Neural crest cell (in vitro differentiated cells): ENCODE results near the gene MSL1. TPM values are rescaled to one million over a fixed set of nuclear protein-coding genes. Genes with fewer than 3 reads are reported as not detected.

Experiments
- DNase-seq: peaks from one replicate; pipeline ENCODE4 v3.0.0; 2021; ENCODE audit warnings: low read depth, mixed read lengths, low spot score
- H3K27ac Mint-ChIP-seq: one replicate; pipeline ENCODE4 v1.8.0; 2021; ENCODE audit warnings: mild to moderate bottlenecking, mixed read lengths; ENCODE audit not compliant: unreplicated experiment
- H3K27me3 Mint-ChIP-seq: 2 replicates; pipeline ENCODE4 v1.8.0; 2021; ENCODE audit warnings: low read depth, mild to moderate bottlenecking, mixed read lengths
- H3K36me3 Mint-ChIP-seq: 2 replicates; pipeline ENCODE4 v1.8.0; 2021; ENCODE audit warnings: low read depth, mild to moderate bottlenecking, mixed read lengths
- H3K4me1 Mint-ChIP-seq: 2 replicates; pipeline ENCODE4 v1.8.0; 2021; ENCODE audit warnings: mixed read lengths
- H3K4me3 Mint-ChIP-seq: one replicate; pipeline ENCODE4 v1.8.0; 2021; ENCODE audit warnings: mild to moderate bottlenecking, mixed read lengths
- H3K9me3 Mint-ChIP-seq: 2 replicates; pipeline ENCODE4 v1.8.0; 2021; ENCODE audit warnings: mixed read lengths
- CTCF ChIP-seq: fragments of 200-600 bp; sonication (generic); conservative IDR thresholded peaks from 2 replicates; pipeline ENCODE4 v1.5.0; 2021; ENCODE audit warnings: antibody characterized with exemption, mild to moderate bottlenecking
- total RNA-seq: library from RNA; stranded (reverse); gene quantifications from 2 replicates; pipeline ENCODE4 v1.2.1, GENCODE V29; 2021

Gene MSL1
- total RNA-seq, 1 donor from 2014 or later: 147 TPM

- Mint-ChIP-seq H3K27me3 (no peaks in the 10 kb centered on the region), H3K4me3 (no peak overlapping the region), H3K27ac (no peak overlapping the region), H3K4me1 (peaks cover 7% of the 10 kb centered on the region), H3K9me3 (no peaks in the 10 kb centered on the region), H3K36me3 (peaks cover 2% of the 10 kb centered on the region)
- DNase-seq: no peak
- TF ChIP-seq CTCF: no peak
Observed at GRCh38 chr17:40079545-40079944, 42.2 kb upstream of the MSL1 start.

GRCh38 chr17:40084477-40084876 lies 37.3 kb upstream of the MSL1 start:
- peaks cover 8% of the 10 kb centered on the region for H3K36me3 Mint-ChIP-seq
- H3K4me1 Mint-ChIP-seq: no peaks in the 10 kb centered on the region
- H3K27me3 Mint-ChIP-seq: no peaks in the 10 kb centered on the region
- no peak overlapping the region for H3K27ac Mint-ChIP-seq
- no peaks in the 10 kb centered on the region for H3K9me3 Mint-ChIP-seq
- H3K4me3 Mint-ChIP-seq: no peak overlapping the region
- DNase-seq: no peak
- no peak for TF ChIP-seq CTCF

GRCh38 chr17:40086150-40087044 lies 35.4 kb upstream of the MSL1 start:
- Mint-ChIP-seq H3K4me1 (no peaks in the 10 kb centered on the region), H3K27me3 (no peaks in the 10 kb centered on the region), H3K9me3 (no peaks in the 10 kb centered on the region), H3K27ac (no peak overlapping the region), H3K36me3 (peaks cover 8% of the 10 kb centered on the region), H3K4me3 (no peak overlapping the region)
- TF ChIP-seq CTCF: peak; percentile 81
- DNase-seq: peak; percentile 69

GRCh38 chr17:40087049-40087794 lies 34.5 kb upstream of the MSL1 start:
- H3K27me3 Mint-ChIP-seq: no peaks in the 10 kb centered on the region
- no peak overlapping the region for H3K27ac Mint-ChIP-seq
- no peak overlapping the region for H3K4me3 Mint-ChIP-seq
- no peaks in the 10 kb centered on the region for H3K4me1 Mint-ChIP-seq
- no peak for TF ChIP-seq CTCF
- DNase-seq: no peak
- no peaks in the 10 kb centered on the region for H3K9me3 Mint-ChIP-seq
- peaks cover 8% of the 10 kb centered on the region for H3K36me3 Mint-ChIP-seq

- Mint-ChIP-seq H3K9me3 (no peaks in the 10 kb centered on the region), H3K4me3 (no peak overlapping the region), H3K36me3 (peaks cover 8% of the 10 kb centered on the region), H3K27me3 (no peaks in the 10 kb centered on the region), H3K27ac (no peak overlapping the region), H3K4me1 (no peaks in the 10 kb centered on the region)
- no peak for TF ChIP-seq CTCF
- DNase-seq: no peak
Observed at GRCh38 chr17:40087903-40088718, 33.7 kb upstream of the MSL1 start.
